Measurements from ENCODE around the gene IL21.

DNA sequence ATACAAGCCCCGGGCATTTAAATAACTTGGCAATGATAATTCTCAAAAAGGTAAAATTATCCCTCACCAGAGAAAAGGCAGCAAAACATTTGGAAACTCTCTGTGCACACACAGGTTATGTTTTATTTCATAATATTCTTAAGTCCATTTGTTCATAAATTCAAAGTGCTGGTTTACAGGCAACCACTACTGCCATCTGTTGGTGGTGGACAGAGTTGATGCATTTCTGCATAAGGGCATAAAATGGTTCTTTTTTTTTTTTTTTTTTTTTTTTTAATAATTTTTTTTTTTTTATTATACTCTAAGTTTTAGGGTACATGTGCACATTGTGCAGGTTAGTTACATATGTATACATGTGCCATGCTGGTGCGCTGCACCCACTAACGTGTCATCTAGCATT lies 31.5 kb upstream of the IL21 start:
- TF ChIP-seq, protein P1, sequence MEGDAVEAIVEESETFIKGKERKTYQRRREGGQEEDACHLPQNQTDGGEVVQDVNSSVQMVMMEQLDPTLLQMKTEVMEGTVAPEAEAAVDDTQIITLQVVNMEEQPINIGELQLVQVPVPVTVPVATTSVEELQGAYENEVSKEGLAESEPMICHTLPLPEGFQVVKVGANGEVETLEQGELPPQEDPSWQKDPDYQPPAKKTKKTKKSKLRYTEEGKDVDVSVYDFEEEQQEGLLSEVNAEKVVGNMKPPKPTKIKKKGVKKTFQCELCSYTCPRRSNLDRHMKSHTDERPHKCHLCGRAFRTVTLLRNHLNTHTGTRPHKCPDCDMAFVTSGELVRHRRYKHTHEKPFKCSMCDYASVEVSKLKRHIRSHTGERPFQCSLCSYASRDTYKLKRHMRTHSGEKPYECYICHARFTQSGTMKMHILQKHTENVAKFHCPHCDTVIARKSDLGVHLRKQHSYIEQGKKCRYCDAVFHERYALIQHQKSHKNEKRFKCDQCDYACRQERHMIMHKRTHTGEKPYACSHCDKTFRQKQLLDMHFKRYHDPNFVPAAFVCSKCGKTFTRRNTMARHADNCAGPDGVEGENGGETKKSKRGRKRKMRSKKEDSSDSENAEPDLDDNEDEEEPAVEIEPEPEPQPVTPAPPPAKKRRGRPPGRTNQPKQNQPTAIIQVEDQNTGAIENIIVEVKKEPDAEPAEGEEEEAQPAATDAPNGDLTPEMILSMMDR (IDR thresholded peaks at IDR 0.05): no peak
- TF ChIP-seq EZH2 (IDR thresholded peaks at IDR 0.05; ENCODE audit: borderline replicate concordance, insufficient read depth, low read depth, low read length, poor library complexity, severe bottlenecking): no peak
